GM23248 (cell line): ENCODE data around the gene ZBTB43.

Experiments
- EZH2 ChIP-seq: fragments of 200-600 bp; sonication (generic); IDR thresholded peaks from 2 replicates; pipeline ENCODE4 v1.6.1; 2018; ENCODE audit warnings: antibody characterized with exemption, mild to moderate bottlenecking; ENCODE audit not compliant: insufficient read depth, poor library complexity, severe bottlenecking
- EZH2phosphoT487 ChIP-seq: fragments of 200-600 bp; sonication (generic); IDR thresholded peaks from 2 replicates; pipeline ENCODE4 v1.6.1; 2018; ENCODE audit warnings: antibody characterized with exemption, moderate library complexity, mild to moderate bottlenecking, low read depth; ENCODE audit not compliant: insufficient read depth

DNA sequence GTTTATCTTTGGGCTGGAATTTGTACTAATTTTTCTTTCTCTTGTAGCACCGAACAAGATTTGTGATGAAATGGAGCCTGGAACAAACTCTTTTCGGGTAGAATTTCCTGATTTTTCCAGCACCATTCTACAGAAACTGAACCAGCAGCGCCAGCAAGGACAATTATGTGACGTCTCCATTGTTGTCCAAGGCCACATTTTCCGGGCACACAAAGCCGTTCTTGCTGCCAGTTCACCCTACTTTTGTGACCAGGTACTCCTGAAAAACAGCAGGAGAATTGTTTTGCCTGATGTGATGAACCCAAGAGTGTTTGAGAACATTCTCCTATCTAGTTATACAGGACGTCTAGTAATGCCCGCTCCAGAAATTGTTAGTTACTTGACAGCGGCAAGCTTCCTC, 27.6 kb downstream of the ZBTB43 start:
- TF ChIP-seq EZH2 = no peak
- no peak for TF ChIP-seq EZH2phosphoT487
